Heart left ventricle (tissue), 16 donors: Measurements from ENCODE around the gene COL4A4. TPM values are rescaled to one million over a fixed set of nuclear protein-coding genes. Genes with fewer than 3 reads are reported as not detected.
A peak's percentile ranks its signal among the peaks of the same experiment; 100 is the strongest.

Experiments
- ATAC-seq, 4 donors: fragments of 200-7000 bp; cut with Tn5 transposase; one replicate each; pipeline ENCODE4 v1.9.1; 2020 to 2022; ENCODE audit warnings: moderate library complexity in 4 of 4, mild to moderate bottlenecking in 3 of 4, moderate number of reproducible peaks in 1 of 4
- DNase-seq, 5 donors: peaks; one replicate each; pipeline ENCODE4 v3.0.0-alpha.2; 2020
- H3K27ac ChIP-seq, 12 donors: fragments of 200-600 bp; sonication (generic) in 4 of 12; one replicate each; pipeline versions ENCODE4 v1.5.0 to v1.8.0; 2016 to 2022; ENCODE audit warnings: mild to moderate bottlenecking in 2 of 12
- H3K27me3 ChIP-seq, 9 donors: fragments of 200-600 bp; sonication (generic) in 2 of 9; one replicate each; pipeline versions ENCODE4 v1.5.1 to v1.8.0; 2016 to 2022; ENCODE audit warnings: mild to moderate bottlenecking in 3 of 9
- H3K36me3 ChIP-seq, 9 donors: fragments of 200-600 bp; sonication (generic) in 2 of 9; one replicate each; pipeline versions ENCODE4 v1.5.0 to v1.8.0; 2018 to 2022; ENCODE audit warnings: mild to moderate bottlenecking in 2 of 9
- H3K4me1 ChIP-seq, 12 donors: fragments of 200-600 bp; sonication (generic) in 4 of 12; one replicate each; pipeline versions ENCODE4 v1.5.0 to v1.8.0; 2016 to 2022; ENCODE audit warnings: mild to moderate bottlenecking in 3 of 12
- H3K4me3 ChIP-seq, 12 donors: fragments of 200-600 bp; sonication (generic) in 4 of 12; one replicate each; pipeline versions ENCODE4 v1.5.0 to v1.8.0; 2017 to 2022; ENCODE audit warnings: mild to moderate bottlenecking in 9 of 12, moderate library complexity in 4 of 12
- H3K9me3 ChIP-seq, 12 donors: fragments of 200-600 bp; sonication (generic) in 4 of 12; one replicate each; pipeline versions ENCODE4 v1.5.0 to v1.8.0; 2016 to 2022; ENCODE audit warnings: mild to moderate bottlenecking in 1 of 12
- CTCF ChIP-seq, 12 donors: fragments of 200-600 bp; sonication (generic) in 4 of 12; IDR thresholded peaks; one replicate each; pipeline versions ENCODE4 v1.5.0 to v1.8.0; 2018 to 2022; ENCODE audit warnings: antibody characterized with exemption in 12 of 12, mild to moderate bottlenecking in 5 of 12
- POLR2A ChIP-seq, 2 donors: fragments of 450-650 bp; IDR thresholded peaks; one replicate each; pipeline ENCODE4 v1.6.1; 2017; ENCODE audit warnings: antibody characterized with exemption in 2 of 2, mild to moderate bottlenecking in 2 of 2, moderate library complexity in 2 of 2
- WGBS, 4 donors: extraction: QIAGEN DNeasy Blood & Tissue Kit in 2 of 4; methylation state at CpG; one replicate each; pipeline versions ENCODE4 v1.1.5 to v1.1.7; 2013 to 2018; 5-methylcytosine and 5-hydroxymethylcytosine counted together
- intact Hi-C, 10 donors: fragments of 100-400 bp; cut with DNase I; formaldehyde crosslinking; loops; one replicate each; pipeline versions ENCODE4 v1.11.1 to v1.14.2; 2022
- polyA plus RNA-seq, 2 donors: library from polyadenylated mRNA; stranded (reverse); fragments of 200-250 nt; gene quantifications; one replicate each; pipeline ENCODE4 v1.2.3, GENCODE V29; 2013
- total RNA-seq, 9 donors: library from RNA; depleted of rRNA in 2 of 9; stranded (reverse); fragments of >200 nt in 2 of 9; fragmentation: NEBNext Ultra II Directional in 3 of 9; extraction: Animal tissue kit (Norgen Biotek cat#: 25700) in 3 of 9; gene quantifications; one replicate each; pipeline versions ENCODE4 v1.1.0 to v1.2.4, GENCODE V29; 2016 to 2023
- donor health status: ischemic (EF 13 %, LVEDD 7.1; RV severe dilation, severe dysfunction).
- donor health status: healthy with polysubstance abuse.
- donor health status: DM: no; HTN: yes; CAD: no.
- donor health status: DM: no; HTN: no; CAD: no.
- donor health status: ischemic (EF 25% LVEDD 6.9; RV normal size, moderate dysfunction).
- donor health status: ischemic (EF 25% LVEDD 5.7; RV mildly dilated, moderate dysfunction).
- donor health status: healthy.
- donor health status: DM: yes; HTN: yes; CAD: no.
- donor health status: ischemic (EF 35%, LVEDD 5.7; RV mildly dilated, moderate dysfunction).
- donor health status: nonischemic (EF 11% LVEDD 7.7; RV severe dilation, severe dysfunction).
- donor health status: DM: yes; HTN: yes; CAD: no.
- donor health status: PGD.
- donor health status: ischemic (EF 29% LVEDD 5.4; RV normal size, mild dysfunction).
- donor health status: nonischemic (EF 23%, LVEDD 6.1; RV moderate dilation, normal function).

Gene COL4A4
- total and polyA plus RNA-seq, 11 donors = 1.0 to 9.9 (median 3.4) TPM

DNA sequence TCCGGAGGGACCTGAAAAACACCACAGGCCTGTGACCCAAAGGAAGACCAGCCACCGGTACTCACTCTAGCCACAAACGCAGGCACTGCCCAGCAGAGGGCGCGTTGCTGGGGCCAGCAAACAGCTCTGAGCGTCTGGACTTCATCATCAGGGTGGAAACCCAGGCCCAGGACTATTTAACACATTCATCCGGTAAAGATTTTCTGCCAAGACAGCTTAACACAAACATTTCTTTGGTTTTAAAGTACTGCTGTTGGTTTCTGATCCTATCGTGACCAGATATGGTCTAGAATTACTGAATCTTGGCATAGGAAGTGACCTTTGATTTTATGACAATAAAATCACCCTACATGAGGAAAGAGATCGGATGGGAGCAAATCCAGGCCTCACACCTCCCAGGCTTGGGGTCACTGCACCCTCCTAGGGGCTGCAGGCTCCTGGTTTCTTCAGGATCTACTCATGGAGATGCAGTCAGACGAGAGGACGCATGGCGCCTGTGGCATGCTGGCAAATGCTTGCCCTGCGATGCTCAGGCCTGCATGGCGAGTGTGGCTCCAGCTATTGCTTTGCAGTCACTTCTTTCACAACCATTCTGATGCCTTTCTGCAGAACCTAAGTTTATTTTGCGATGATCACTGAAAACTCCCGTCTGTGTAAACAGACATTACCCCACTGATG is 130.4 kb downstream of the COL4A4 start:
- WGBS, 4 donors = 52 to 66% (median 56%) methylated on average over 12 to 16 of the region's 16 CpGs
- intact Hi-C loops = no loop called here
- ATAC-seq (peak in 1 of 4 donors; percentile 62), DNase-seq (no peak)
- TF ChIP-seq POLR2A (IDR thresholded peaks at IDR 0.05) = no peak
- TF ChIP-seq CTCF (IDR thresholded peaks at IDR 0.05) = peak in 10 of 12 donors; percentile 19 to 57 (median 46)
- H3K27me3 ChIP-seq = no peaks in the 10 kb centered on the region
- peak overlapping the region in 1 of 12 donors; percentile 3 for H3K27ac ChIP-seq
- H3K36me3 ChIP-seq = peaks cover 0 to 26% (median 0%) of the 10 kb centered on the region in 9 donors
- peaks cover 0 to 6% (median 0%) of the 10 kb centered on the region in 12 donors for H3K4me1 ChIP-seq
- H3K4me3 ChIP-seq = no peak overlapping the region
- H3K9me3 ChIP-seq = no peaks in the 10 kb centered on the region

DNA sequence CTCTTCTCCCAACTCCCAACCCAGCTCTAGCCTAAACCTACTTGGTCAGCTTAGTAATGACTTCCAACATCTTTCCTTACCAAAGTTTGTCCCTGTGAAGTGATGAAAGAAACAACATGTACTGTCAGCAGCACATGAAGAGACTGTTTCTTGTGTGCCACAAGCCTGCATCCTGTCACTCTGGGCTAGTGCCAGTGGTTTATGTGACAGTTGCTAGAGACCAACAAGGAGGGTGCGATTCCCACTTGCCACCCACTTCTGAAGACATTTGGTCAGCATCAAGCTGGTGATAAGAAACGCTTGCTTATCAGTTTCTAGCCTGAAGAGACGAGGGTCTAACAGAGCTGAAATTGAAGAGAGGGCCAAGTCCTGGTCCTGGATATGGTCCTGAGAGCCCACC is 132.6 kb downstream of the COL4A4 start:
- H3K27ac ChIP-seq = no peak overlapping the region
- H3K4me3 ChIP-seq = no peak overlapping the region
- no peak for DNase-seq
- no peaks in the 10 kb centered on the region for H3K9me3 ChIP-seq
- no peak for TF ChIP-seq CTCF (IDR thresholded peaks at IDR 0.05)
- no peak for TF ChIP-seq POLR2A (IDR thresholded peaks at IDR 0.05)
- H3K4me1 ChIP-seq = peaks cover 0 to 16% (median 0%) of the 10 kb centered on the region in 12 donors
- peaks cover 0 to 38% (median 0%) of the 10 kb centered on the region in 9 donors for H3K36me3 ChIP-seq
- no peak for ATAC-seq
- WGBS, 4 donors = 12 to 32% (median 20%) methylated on average over 3 of the region's 3 CpGs
- no peaks in the 10 kb centered on the region for H3K27me3 ChIP-seq
- intact Hi-C loops = no loop called here

DNA sequence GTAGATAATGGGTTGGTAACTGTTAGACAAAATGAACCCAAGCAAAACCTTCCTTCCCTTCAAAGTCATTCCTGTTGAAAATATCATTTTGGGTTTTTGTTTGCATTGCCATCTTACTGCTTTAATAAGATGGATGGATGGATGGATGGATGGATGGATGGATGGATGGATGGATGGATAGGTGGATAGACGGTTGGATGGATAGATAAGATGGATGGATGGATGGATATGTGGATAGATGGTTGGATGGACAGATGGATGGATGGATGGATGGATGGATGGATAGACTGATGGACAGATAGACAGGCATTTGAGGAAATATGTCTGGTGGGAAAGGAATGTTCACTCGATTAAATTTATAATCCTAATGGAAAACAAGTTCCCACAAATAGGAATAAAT is 133.2 kb downstream of the COL4A4 start:
- Histone ChIP-seq H3K36me3 (peaks cover 0 to 43% (median 0%) of the 10 kb centered on the region in 9 donors), H3K27me3 (no peaks in the 10 kb centered on the region), H3K4me3 (no peak overlapping the region), H3K4me1 (peaks cover 0 to 16% (median 0%) of the 10 kb centered on the region in 12 donors), H3K27ac (no peak overlapping the region), H3K9me3 (no peaks in the 10 kb centered on the region)
- intact Hi-C loops = no loop called here
- DNase-seq (no peak), ATAC-seq (no peak)
- TF ChIP-seq CTCF (IDR thresholded peaks at IDR 0.05) (no peak), POLR2A (IDR thresholded peaks at IDR 0.05) (no peak)
- 87 to 92% (median 88%) methylated on average over 2 of the region's 2 CpGs for WGBS, 4 donors

GRCh38 chr2:227029426-227030105 is 134.4 kb downstream of the COL4A4 start:
- intact Hi-C loops = no loop called here
- ATAC-seq (no peak), DNase-seq (no peak)
- Histone ChIP-seq H3K36me3 (peaks cover 0 to 52% (median 0%) of the 10 kb centered on the region in 9 donors), H3K4me1 (peaks cover 0 to 16% (median 0%) of the 10 kb centered on the region in 12 donors), H3K27ac (peak overlapping the region in 1 of 12 donors; percentile 0), H3K9me3 (no peaks in the 10 kb centered on the region), H3K4me3 (no peak overlapping the region), H3K27me3 (no peaks in the 10 kb centered on the region)
- WGBS, 4 donors = 81 to 87% (median 84%) methylated on average over 3 of the region's 3 CpGs
- TF ChIP-seq CTCF (IDR thresholded peaks at IDR 0.05) = no peak
- no peak for TF ChIP-seq POLR2A (IDR thresholded peaks at IDR 0.05)
